GM12873 (cell line): Measurements from ENCODE around the gene TECPR1.

ENCODE experiments used
- CTCF ChIP-seq: IDR thresholded peaks from 2 replicates; pipeline ENCODE4 v1.5.1; 2012; ENCODE audit warnings: low read depth, mild to moderate bottlenecking, moderate library complexity, low read length, control low read depth; ENCODE audit not compliant: insufficient read depth; ENCODE audit errors: missing control alignments

The TECPR1 gene

GRCh38 chr7:98203261-98203963 is 48.6 kb downstream of the TECPR1 start:
- no peak for TF ChIP-seq CTCF

GRCh38 chr7:98202367-98203195 is 49.5 kb downstream of the TECPR1 start:
- no peak for TF ChIP-seq CTCF

GRCh38 chr7:98200364-98200763 is 51.7 kb downstream of the TECPR1 start:
- no peak for TF ChIP-seq CTCF

- no peak for TF ChIP-seq CTCF
These were observed 52.9 kb downstream of the TECPR1 start for GRCh38 chr7:98199131-98199530.

- TF ChIP-seq CTCF = no peak
These were observed 55.1 kb downstream of the TECPR1 start for GRCh38 chr7:98196706-98197605.

GRCh38 chr7:98194672-98195457 is 57.2 kb downstream of the TECPR1 start:
- no peak for TF ChIP-seq CTCF
